Measurements from ENCODE around the gene IRX4. TPM values are rescaled to one million over a fixed set of nuclear protein-coding genes. Genes with fewer than 3 reads are reported as not detected.

The IRX4 gene
- total and polyA plus RNA-seq, 2 of the 4 experiments (the other 2 are of a cell fraction), result not detected

GRCh38 chr5:1855075-1855474 lies 27.6 kb downstream of the IRX4 start:
- no peak overlapping the region for H2AK9ac ChIP-seq (replicated peaks; ENCODE audit: low read depth, low read length, poor library complexity)
- DNase-seq (no peak), ATAC-seq (ENCODE audit: low read depth) (no peak)
- H3K4me3 ChIP-seq (ENCODE audit: insufficient read depth, low read depth, low read length), result no peak overlapping the region
- dilution Hi-C loops (cut with HindIII; ENCODE audit: low sequenced_read_pairs, unreplicated experiment), result no loop called here
- no peak overlapping the region for H2BK20ac ChIP-seq (ENCODE audit: low read depth, low read length)
- H3K9ac ChIP-seq (ENCODE audit: low read depth, low read length), result no peak overlapping the region
- no peak overlapping the region for H3K23ac ChIP-seq (ENCODE audit: low read depth, low read length)
- TF ChIP-seq MAFK (IDR thresholded peaks at IDR 0.05; ENCODE audit: low read depth, low read length) (no peak), CHD1 (IDR thresholded peaks at IDR 0.05; ENCODE audit: low read depth, low read length) (no peak), MAZ (IDR thresholded peaks at IDR 0.05; ENCODE audit: borderline replicate concordance, low read depth, low read length) (no peak), POLR2A (IDR thresholded peaks at IDR 0.05; ENCODE audit: low read depth, low read length) (no peak), BHLHE40 (IDR thresholded peaks at IDR 0.05; ENCODE audit: low read depth, low read length) (no peak), NFE2L2 (IDR thresholded peaks at IDR 0.05; ENCODE audit: low read depth, low read length) (no peak), FOS (IDR thresholded peaks at IDR 0.05; ENCODE audit: low read depth, low read length) (no peak), RAD21 (IDR thresholded peaks at IDR 0.05; ENCODE audit: low read length) (no peak), RCOR1 (IDR thresholded peaks at IDR 0.05; ENCODE audit: insufficient replicate concordance, low read length) (no peak), USF2 (IDR thresholded peaks at IDR 0.05; ENCODE audit: low read depth, low read length) (no peak), SMC3 (IDR thresholded peaks at IDR 0.05; ENCODE audit: low read depth, low read length) (no peak), CEBPB (IDR thresholded peaks at IDR 0.05; ENCODE audit: low read depth, low read length) (no peak), MXI1 (IDR thresholded peaks at IDR 0.05; ENCODE audit: borderline replicate concordance, low read depth, low read length) (no peak), RFX5 (IDR thresholded peaks at IDR 0.05; ENCODE audit: low read depth, low read length) (no peak)
- TF ChIP-seq, protein P1, sequence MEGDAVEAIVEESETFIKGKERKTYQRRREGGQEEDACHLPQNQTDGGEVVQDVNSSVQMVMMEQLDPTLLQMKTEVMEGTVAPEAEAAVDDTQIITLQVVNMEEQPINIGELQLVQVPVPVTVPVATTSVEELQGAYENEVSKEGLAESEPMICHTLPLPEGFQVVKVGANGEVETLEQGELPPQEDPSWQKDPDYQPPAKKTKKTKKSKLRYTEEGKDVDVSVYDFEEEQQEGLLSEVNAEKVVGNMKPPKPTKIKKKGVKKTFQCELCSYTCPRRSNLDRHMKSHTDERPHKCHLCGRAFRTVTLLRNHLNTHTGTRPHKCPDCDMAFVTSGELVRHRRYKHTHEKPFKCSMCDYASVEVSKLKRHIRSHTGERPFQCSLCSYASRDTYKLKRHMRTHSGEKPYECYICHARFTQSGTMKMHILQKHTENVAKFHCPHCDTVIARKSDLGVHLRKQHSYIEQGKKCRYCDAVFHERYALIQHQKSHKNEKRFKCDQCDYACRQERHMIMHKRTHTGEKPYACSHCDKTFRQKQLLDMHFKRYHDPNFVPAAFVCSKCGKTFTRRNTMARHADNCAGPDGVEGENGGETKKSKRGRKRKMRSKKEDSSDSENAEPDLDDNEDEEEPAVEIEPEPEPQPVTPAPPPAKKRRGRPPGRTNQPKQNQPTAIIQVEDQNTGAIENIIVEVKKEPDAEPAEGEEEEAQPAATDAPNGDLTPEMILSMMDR (conservative IDR thresholded peaks at IDR 0.05; ENCODE audit: low read depth, low read length), result no peak
- TF ChIP-seq, protein P2, sequence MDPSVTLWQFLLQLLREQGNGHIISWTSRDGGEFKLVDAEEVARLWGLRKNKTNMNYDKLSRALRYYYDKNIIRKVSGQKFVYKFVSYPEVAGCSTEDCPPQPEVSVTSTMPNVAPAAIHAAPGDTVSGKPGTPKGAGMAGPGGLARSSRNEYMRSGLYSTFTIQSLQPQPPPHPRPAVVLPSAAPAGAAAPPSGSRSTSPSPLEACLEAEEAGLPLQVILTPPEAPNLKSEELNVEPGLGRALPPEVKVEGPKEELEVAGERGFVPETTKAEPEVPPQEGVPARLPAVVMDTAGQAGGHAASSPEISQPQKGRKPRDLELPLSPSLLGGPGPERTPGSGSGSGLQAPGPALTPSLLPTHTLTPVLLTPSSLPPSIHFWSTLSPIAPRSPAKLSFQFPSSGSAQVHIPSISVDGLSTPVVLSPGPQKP (IDR thresholded peaks at IDR 0.05; ENCODE audit: borderline replicate concordance, low read depth, low read length), result no peak
- peaks cover 65% of the 10 kb centered on the region for H3K27me3 ChIP-seq (ENCODE audit: control insufficient read depth, insufficient read depth, low read length)
- ChIA-PET CTCF (no interaction called here), POLR2A (ENCODE audit: unreplicated experiment) (no interaction called here)
- no peaks in the 10 kb centered on the region for H3K79me1 ChIP-seq (ENCODE audit: low read depth in 1 of 2, low read length in 2 of 2)
- no peak overlapping the region for H3K14ac ChIP-seq (replicated peaks; ENCODE audit: low read depth, low read length)
- no peaks in the 10 kb centered on the region for H3K36me3 ChIP-seq (ENCODE audit: control insufficient read depth, insufficient read depth, low read length)
- no peak overlapping the region for H4K91ac ChIP-seq (ENCODE audit: insufficient read depth, low read depth, low read length)
- no peak overlapping the region for H3K18ac ChIP-seq (ENCODE audit: low read depth, low read length)
- intact Hi-C loops (cut with micrococcal nuclease), result no loop called here
- H4K8ac ChIP-seq (ENCODE audit: low read depth in 2 of 2, low read length in 2 of 2), result no peak overlapping the region
- WGBS, 2 experiments (ENCODE audit: extremely low coverage in 2 of 2, insufficient read length in 1 of 2), result no CpG with 5 or more reads among the region's 3 CpGs
- H3K9me1 ChIP-seq (ENCODE audit: insufficient read depth, low read length), result no peaks in the 10 kb centered on the region
- H2BK120ac ChIP-seq (ENCODE audit: low read depth, low read length), result no peak overlapping the region
- H3K4ac ChIP-seq (ENCODE audit: low read depth, low read length), result no peak overlapping the region
- H4K20me1 ChIP-seq (ENCODE audit: insufficient read depth, low read length), result no peaks in the 10 kb centered on the region
- BruUV-seq (replicated peaks), result no TSS peak
- H2BK5ac ChIP-seq (ENCODE audit: low read depth, low read length, poor library complexity, severe bottlenecking), result no peak overlapping the region
- no peak overlapping the region for H2BK15ac ChIP-seq (ENCODE audit: low read depth, low read length)
- no peak overlapping the region for H2AFZ ChIP-seq (replicated peaks; ENCODE audit: low read length, poor library complexity)
- H3K27ac ChIP-seq (ENCODE audit: insufficient read depth, low read length), result no peak overlapping the region
- H3K9me3 ChIP-seq (ENCODE audit: control insufficient read depth, insufficient read depth, low read length), result no peaks in the 10 kb centered on the region
- H3K4me1 ChIP-seq (ENCODE audit: control insufficient read depth, insufficient read depth, low read length), result no peaks in the 10 kb centered on the region
- no peak overlapping the region for H2AK5ac ChIP-seq (ENCODE audit: low read depth, low read length)
- H3K56ac ChIP-seq (ENCODE audit: extremely low read depth, insufficient read depth, low read length), result no peak overlapping the region
- in situ Hi-C loops (cut with MboI; ENCODE audit: low sequenced_read_pairs), result no loop called here
- no peak overlapping the region for H3K4me2 ChIP-seq (ENCODE audit: low read depth, low read length)
- H4K5ac ChIP-seq (ENCODE audit: low read depth, low read length), result no peak overlapping the region
